ENCODE measurements around the gene TAF3. TPM values are rescaled to one million over a fixed set of nuclear protein-coding genes. Genes with fewer than 3 reads are reported as not detected.

TAF3 gene
- total RNA-seq, 2 donors from 2014 or later, result 7.2 to 8.2 TPM

- no peak for ATAC-seq (ENCODE audit: insufficient number of reproducible peaks, low FRiP score, low read depth)
- Histone ChIP-seq H3K4me3 (no peak overlapping the region), H3K27ac (no peak overlapping the region), H3K27me3 (replicated peaks; ENCODE audit: insufficient read depth) (no peaks in the 10 kb centered on the region), H3K36me3 (no peaks in the 10 kb centered on the region), H3K9me3 (no peaks in the 10 kb centered on the region), H3K4me1 (ENCODE audit: control insufficient read depth in 1 of 2, low read depth in 2 of 2) (peaks cover 5% of the 10 kb centered on the region in 2 donors)
- DNase-seq (ENCODE audit: low spot score), result no peak
- no peak for TF ChIP-seq CTCF (IDR thresholded peaks at IDR 0.05)
Observed at GRCh38 chr10:7933757-7934156, 115.5 kb downstream of the TAF3 start.

DNA sequence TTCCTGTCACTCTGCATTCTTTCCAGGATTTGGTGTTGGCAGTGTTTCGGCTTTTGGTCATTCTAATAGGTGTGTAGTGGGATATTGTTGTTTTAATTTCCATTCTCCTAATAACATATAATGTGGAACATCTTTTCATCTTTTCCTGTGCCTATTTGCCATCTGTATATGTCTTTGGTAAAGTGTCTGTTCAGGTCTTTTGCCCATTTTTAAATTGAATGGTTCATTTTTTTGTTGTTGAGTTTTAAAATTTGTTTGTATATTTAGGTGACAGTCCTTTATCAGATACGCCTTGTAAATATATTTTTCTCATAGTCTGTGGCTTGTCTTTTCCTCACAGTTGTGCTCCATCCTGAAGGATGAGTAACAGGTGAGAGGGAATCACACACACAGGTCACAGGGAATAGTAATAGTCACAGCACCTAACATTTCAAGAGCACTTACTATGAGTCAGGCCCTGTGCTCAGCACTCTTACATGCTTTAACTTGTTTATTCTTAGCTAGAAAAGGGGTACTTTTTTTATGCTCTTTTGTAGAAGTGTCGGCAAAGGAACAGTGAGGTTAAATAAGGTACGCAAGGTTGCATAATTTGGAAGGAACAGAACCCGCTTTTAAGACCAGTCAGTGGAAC, 119.1 kb downstream of the TAF3 start:
- TF ChIP-seq CTCF (IDR thresholded peaks at IDR 0.05), result no peak
- H3K27me3 ChIP-seq (replicated peaks; ENCODE audit: insufficient read depth), result no peaks in the 10 kb centered on the region
- ATAC-seq (ENCODE audit: insufficient number of reproducible peaks, low FRiP score, low read depth) (no peak), DNase-seq (ENCODE audit: low spot score) (no peak)
- no peak overlapping the region for H3K27ac ChIP-seq
- H3K36me3 ChIP-seq, result no peaks in the 10 kb centered on the region
- H3K4me3 ChIP-seq, result no peak overlapping the region
- H3K4me1 ChIP-seq (ENCODE audit: control insufficient read depth in 1 of 2, low read depth in 2 of 2), result no peaks in the 10 kb centered on the region
- H3K9me3 ChIP-seq, result no peaks in the 10 kb centered on the region

DNA sequence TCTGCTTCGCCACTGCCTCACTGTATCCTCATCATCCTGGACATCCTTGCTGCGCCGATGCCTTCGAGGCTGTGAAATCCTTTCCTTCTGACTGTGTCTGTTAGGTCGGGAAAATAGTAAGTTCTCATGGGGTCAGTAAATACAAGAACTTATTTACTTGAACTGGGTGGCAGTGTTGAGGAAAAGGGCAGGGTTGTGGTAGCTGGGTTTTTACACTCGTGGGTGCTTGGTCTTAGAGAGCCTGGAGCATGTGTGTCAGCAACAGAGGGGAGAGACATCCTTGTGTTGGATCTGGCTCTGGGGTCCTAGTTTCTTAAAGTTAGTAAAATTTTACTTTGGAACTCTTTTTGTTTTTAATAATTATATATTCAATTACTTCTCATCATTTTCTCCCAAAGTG, 123.3 kb downstream of the TAF3 start:
- DNase-seq (ENCODE audit: low spot score), result no peak
- Histone ChIP-seq H3K4me3 (no peak overlapping the region), H3K27me3 (replicated peaks; ENCODE audit: insufficient read depth) (no peaks in the 10 kb centered on the region), H3K36me3 (no peaks in the 10 kb centered on the region), H3K27ac (no peak overlapping the region), H3K9me3 (no peaks in the 10 kb centered on the region), H3K4me1 (ENCODE audit: control insufficient read depth in 1 of 2, low read depth in 2 of 2) (no peaks in the 10 kb centered on the region)
- no peak for TF ChIP-seq CTCF (IDR thresholded peaks at IDR 0.05)
- ATAC-seq (ENCODE audit: insufficient number of reproducible peaks, low FRiP score, low read depth), result no peak

DNA sequence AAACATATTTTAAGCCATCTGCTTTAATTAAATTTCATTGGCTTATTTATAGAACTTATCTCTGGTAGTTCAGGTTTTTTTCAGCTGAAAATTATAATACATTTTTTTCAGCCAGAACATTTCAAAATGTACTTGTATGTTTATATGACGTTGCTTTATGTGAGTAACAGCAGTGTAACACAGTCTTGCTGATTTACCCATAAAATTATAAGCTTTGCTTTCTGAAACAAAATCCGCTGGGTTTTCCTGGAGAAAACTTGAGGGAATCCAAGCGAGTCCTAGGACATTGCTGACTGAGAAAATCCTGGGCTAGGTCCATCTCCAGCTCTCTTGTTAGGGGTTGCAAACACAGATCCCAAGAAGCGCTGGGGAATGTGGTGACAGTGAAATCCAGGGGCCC, 124.0 kb downstream of the TAF3 start:
- Histone ChIP-seq H3K27me3 (replicated peaks; ENCODE audit: insufficient read depth) (no peaks in the 10 kb centered on the region), H3K9me3 (no peaks in the 10 kb centered on the region), H3K4me3 (no peak overlapping the region), H3K36me3 (no peaks in the 10 kb centered on the region), H3K27ac (no peak overlapping the region), H3K4me1 (ENCODE audit: control insufficient read depth in 1 of 2, low read depth in 2 of 2) (no peaks in the 10 kb centered on the region)
- no peak for TF ChIP-seq CTCF (IDR thresholded peaks at IDR 0.05)
- DNase-seq (ENCODE audit: low spot score), result no peak
- ATAC-seq (ENCODE audit: insufficient number of reproducible peaks, low FRiP score, low read depth), result no peak

GRCh38 chr10:7942859-7943258, 124.6 kb downstream of the TAF3 start:
- Histone ChIP-seq H3K9me3 (no peaks in the 10 kb centered on the region), H3K4me1 (ENCODE audit: control insufficient read depth in 1 of 2, low read depth in 2 of 2) (no peaks in the 10 kb centered on the region), H3K27me3 (replicated peaks; ENCODE audit: insufficient read depth) (no peaks in the 10 kb centered on the region), H3K36me3 (no peaks in the 10 kb centered on the region), H3K4me3 (no peak overlapping the region), H3K27ac (no peak overlapping the region)
- DNase-seq (ENCODE audit: low spot score) (no peak), ATAC-seq (ENCODE audit: insufficient number of reproducible peaks, low FRiP score, low read depth) (no peak)
- no peak for TF ChIP-seq CTCF (IDR thresholded peaks at IDR 0.05)
